SJSA1 (cell line): ENCODE measurements around the gene DCAF4. TPM values are rescaled to one million over a fixed set of nuclear protein-coding genes. Genes with fewer than 3 reads are reported as not detected.
A peak's percentile ranks its signal among the peaks of the same experiment; 100 is the strongest.
"Not testable (repeated sequence)": the region's sequence is repeated elsewhere in the genome, so short reads cannot be mapped to it uniquely, and the experiment has no call there.

Source experiments
- DNase-seq, 2 experiments: peaks; one replicate each; pipeline ENCODE4 v3.0.0-alpha.2; 2015 to 2020; ENCODE audit warnings: low spot score in 2 of 2, low read depth in 1 of 2
- H3K27ac ChIP-seq: fragments of 250-450 bp; sonication (Bioruptor Pico); 2 replicates; pipeline ENCODE4 v1.5.1; 2020; ENCODE audit warnings: mild to moderate bottlenecking, moderate library complexity
- H3K27me3 ChIP-seq: fragments of 250-450 bp; sonication (Bioruptor Pico); replicated peaks from 2 replicates; pipeline ENCODE4 v1.5.1; 2020; ENCODE audit warnings: mild to moderate bottlenecking, moderate library complexity
- H3K36me3 ChIP-seq: fragments of 250-450 bp; sonication (Bioruptor Pico); 2 replicates; pipeline ENCODE4 v1.5.1; 2020; ENCODE audit warnings: mild to moderate bottlenecking
- H3K4me1 ChIP-seq: fragments of 250-450 bp; sonication (Bioruptor Pico); replicated peaks from 2 replicates; pipeline ENCODE4 v1.6.1; 2021; ENCODE audit warnings: mild to moderate bottlenecking
- H3K4me3 ChIP-seq: fragments of 250-450 bp; sonication (Bioruptor Pico); 2 replicates; pipeline ENCODE4 v1.5.1; 2020; ENCODE audit warnings: mild to moderate bottlenecking
- H3K9me3 ChIP-seq: fragments of 250-450 bp; sonication (Bioruptor Pico); replicated peaks from 2 replicates; pipeline ENCODE4 v1.5.1; 2020; ENCODE audit warnings: mild to moderate bottlenecking
- total RNA-seq: library from RNA; depleted of rRNA; stranded (reverse); fragments of >200 nt; shearing (Covaris generic); gene quantifications from 2 replicates; pipeline ENCODE4 v1.2.3, GENCODE V29; 2014

Gene DCAF4
- total RNA-seq, 1 experiment from 2014 or later: 24.2 TPM

DNA sequence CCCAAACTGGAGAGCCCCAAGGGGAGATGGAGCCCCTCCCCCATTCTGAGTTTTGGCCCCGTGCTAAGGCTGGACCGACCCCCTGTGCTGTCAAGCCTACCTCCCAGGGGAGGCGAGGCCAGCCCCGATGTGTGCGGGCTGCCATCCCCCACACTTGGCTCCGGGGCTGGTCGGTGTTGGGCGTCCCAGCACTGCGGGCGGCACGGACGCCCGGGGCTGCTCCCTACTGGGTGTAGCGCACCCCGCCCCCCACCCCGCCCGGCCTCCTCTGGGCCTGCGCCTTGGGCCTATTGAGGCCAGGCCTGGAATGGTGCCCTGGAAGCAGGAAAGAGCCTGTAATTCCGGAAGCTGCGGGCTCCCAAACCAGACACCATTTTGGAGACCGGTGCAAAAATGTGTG, 2.6 kb downstream of the DCAF4 start:
- no peak for DNase-seq
- H3K27me3 ChIP-seq: no peaks in the 10 kb centered on the region

DNA sequence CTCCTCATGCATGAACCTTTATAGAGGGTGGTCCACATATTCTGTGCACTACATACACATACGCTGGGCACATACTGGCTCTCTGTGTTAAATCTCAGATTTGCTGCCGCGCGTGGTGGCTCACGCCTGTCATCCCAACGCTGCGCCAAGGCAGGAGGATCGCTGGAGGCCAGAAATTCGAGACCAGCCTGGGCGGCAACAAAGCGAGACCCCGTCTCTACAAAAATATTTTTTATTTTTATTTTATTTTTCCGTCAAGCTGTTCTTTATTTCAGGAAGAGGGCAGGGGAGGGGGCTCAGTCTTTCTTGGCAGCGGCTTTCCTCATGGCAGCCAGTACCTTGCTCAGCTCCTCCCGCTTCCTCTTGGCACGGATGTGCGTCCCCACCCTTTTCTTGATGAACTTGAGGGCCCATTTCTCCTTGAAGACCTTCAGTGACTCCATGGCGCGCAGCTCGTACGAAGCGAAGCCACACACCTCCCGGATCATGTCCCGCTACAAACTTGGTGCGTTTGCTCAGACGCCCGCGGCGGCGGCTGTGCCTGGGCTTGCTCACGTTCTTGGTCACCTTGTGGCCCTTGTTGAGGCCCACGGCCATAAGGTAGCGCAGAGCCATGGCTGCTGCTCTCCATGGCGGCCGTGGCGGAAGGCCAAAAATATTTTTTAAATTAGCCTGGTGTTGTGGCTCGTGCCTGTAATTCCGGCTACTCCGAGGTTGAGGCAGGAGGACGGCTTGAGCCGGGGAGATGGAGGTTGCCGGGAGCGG, 3.2 kb downstream of the DCAF4 start:
- Histone ChIP-seq H3K36me3 (peaks cover 6% of the 10 kb centered on the region), H3K27me3 (no peaks in the 10 kb centered on the region), H3K27ac (no peak overlapping the region), H3K4me3 (no peak overlapping the region), H3K4me1 (peaks cover 10% of the 10 kb centered on the region), H3K9me3 (no peaks in the 10 kb centered on the region)
- no peak for DNase-seq

More for the DNA sequence above, 2.6 kb downstream of the DCAF4 start:
- H3K4me1 ChIP-seq: peaks cover 10% of the 10 kb centered on the region
- H3K4me3 ChIP-seq: no peak overlapping the region
- no peak overlapping the region for H3K27ac ChIP-seq
- H3K9me3 ChIP-seq: no peaks in the 10 kb centered on the region
- peaks cover 6% of the 10 kb centered on the region for H3K36me3 ChIP-seq

DNA sequence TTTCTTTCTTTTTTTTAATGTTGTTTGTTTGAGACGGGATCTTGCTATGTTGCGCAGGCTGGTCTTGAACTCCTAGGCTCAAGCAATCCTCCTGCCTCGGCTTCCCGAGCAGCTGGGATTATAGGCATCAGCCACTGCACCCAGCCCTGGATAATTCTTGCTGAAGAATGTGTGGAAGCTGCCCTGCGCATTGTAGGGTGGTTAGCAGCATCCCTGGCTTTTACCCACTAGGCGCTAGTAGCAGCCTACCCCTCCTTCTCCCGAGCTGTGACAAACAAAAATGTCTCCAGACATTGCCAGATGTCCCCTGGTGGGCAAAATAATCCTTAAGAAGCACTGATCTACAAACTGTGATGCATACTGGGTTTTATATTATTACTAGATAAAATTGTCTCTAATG, 6.6 kb downstream of the DCAF4 start:
- no peak overlapping the region for H3K27ac ChIP-seq
- no peak overlapping the region for H3K4me3 ChIP-seq
- DNase-seq: no peak
- H3K4me1 ChIP-seq: no peaks in the 10 kb centered on the region
- H3K36me3 ChIP-seq: peaks cover 1% of the 10 kb centered on the region
- no peaks in the 10 kb centered on the region for H3K27me3 ChIP-seq
- H3K9me3 ChIP-seq: no peaks in the 10 kb centered on the region

DNA sequence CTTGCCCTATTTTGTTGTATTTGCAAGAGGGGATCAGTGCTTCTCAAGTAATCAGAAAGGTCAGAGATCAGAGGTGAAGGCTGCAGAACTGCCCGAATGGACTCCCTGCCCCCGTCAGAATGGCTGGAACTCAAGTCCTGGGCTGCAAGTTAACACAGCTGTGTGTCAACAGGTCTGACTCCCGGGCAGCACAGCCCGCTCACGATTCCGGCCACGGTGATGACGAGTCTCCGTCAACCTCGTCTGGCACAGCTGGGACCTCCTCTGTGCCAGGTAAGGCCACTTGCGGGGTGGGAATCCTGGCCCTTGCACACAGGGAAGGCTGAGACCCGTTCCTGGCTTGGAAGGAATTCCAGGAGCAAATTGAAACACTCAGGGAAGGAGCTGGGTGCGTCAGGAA, 13.4 kb downstream of the DCAF4 start:
- peaks cover 47% of the 10 kb centered on the region for H3K36me3 ChIP-seq
- H3K27me3 ChIP-seq: no peaks in the 10 kb centered on the region
- no peak overlapping the region for H3K27ac ChIP-seq
- H3K9me3 ChIP-seq: no peaks in the 10 kb centered on the region
- H3K4me1 ChIP-seq: no peaks in the 10 kb centered on the region
- no peak for DNase-seq
- no peak overlapping the region for H3K4me3 ChIP-seq

DNA sequence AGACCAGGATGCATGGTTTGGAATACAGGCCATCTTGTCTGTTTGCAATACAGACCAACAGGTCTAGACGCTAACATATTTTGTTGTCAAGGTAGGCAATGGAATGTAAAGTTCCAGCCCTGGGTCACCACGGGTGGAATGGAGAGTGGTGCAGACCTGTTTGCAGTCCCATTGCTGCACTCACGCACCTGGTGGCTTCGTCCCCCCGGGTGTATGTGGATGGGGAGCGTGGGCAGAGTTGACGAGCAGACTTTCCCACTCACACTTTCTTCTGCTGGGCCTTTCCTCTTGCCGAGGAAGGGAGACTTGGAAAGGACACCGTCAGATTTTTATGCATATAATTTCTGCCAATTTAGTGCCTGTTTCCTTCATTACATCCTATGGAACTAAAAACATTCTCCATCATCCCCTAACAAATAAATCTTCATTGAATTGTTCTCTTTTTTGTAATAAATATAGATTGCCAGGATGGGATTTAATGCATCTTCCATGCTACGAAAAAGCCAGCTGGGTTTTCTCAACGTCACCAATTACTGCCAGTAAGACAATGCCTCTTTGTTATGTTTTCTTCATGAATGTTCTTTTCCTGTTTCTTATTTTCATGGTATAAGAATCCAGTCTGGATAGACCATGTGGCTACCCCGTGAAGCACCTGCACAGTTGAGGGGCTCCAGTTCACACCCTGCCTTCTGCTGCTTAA, 15.2 kb downstream of the DCAF4 start:
- Histone ChIP-seq H3K4me3 (no peak overlapping the region), H3K27me3 (no peaks in the 10 kb centered on the region), H3K27ac (no peak overlapping the region), H3K4me1 (no peaks in the 10 kb centered on the region; the same call in 1 of the 2 replicates), H3K36me3 (peaks cover 52% of the 10 kb centered on the region), H3K9me3 (no peaks in the 10 kb centered on the region)
- DNase-seq: no peak

DNA sequence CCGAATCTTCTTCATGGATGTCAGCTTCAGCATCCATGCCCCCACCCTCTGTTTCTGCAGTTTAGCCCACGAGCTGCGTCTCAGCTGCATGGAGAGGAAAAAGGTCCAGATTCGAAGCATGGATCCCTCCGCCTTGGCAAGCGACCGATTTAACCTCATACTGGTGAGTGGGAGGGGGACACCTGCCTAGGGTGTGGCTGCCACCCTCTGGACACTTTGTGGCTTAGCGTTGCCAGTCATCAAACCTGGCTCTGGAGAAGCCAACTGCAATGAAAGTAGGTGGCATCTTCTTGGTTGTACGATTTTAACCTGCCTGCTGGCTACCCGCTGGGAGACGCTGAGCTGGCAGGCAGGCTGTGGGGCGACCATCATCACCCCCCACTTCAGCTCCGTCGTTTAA, 16.7 kb downstream of the DCAF4 start:
- no peaks in the 10 kb centered on the region for H3K27me3 ChIP-seq
- H3K36me3 ChIP-seq: peaks cover 63% of the 10 kb centered on the region
- H3K4me1 ChIP-seq: peaks cover 4% of the 10 kb centered on the region; the same call in 1 of the 2 replicates
- H3K9me3 ChIP-seq: no peaks in the 10 kb centered on the region
- DNase-seq: no peak
- no peak overlapping the region for H3K27ac ChIP-seq
- H3K4me3 ChIP-seq: no peak overlapping the region

DNA sequence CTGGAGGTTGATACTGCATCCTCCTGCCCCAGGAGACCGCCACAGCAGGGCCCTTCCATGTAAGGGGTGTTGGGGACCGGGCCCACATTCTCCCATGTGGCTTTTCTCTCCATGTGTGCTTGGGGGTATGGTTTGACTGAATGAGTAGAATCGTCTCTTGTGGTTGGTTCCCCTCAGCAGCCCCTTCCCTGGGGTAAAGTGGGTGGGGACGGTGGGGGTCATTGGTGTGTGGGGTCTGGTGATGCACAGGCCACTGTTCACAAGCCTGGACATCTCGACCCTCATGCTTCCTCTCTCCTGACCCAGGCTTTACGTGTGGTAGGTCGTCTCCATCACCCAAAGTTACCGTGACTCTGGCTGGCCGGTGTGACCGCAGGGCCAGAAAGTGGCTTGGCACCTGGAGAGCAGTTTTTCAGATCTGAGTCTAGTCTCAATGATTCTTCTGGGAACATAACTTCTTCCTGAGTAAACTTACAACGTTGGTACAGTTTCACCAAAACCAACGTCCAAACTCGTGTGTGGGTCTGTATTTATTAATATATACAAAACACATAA, 17.7 kb downstream of the DCAF4 start:
- Histone ChIP-seq H3K27ac (no peak overlapping the region), H3K27me3 (no peaks in the 10 kb centered on the region), H3K9me3 (no peaks in the 10 kb centered on the region), H3K4me3 (no peak overlapping the region), H3K36me3 (peaks cover 66% of the 10 kb centered on the region), H3K4me1 (peaks cover 4% of the 10 kb centered on the region; the same call in 1 of the 2 replicates)
- no peak for DNase-seq

DNA sequence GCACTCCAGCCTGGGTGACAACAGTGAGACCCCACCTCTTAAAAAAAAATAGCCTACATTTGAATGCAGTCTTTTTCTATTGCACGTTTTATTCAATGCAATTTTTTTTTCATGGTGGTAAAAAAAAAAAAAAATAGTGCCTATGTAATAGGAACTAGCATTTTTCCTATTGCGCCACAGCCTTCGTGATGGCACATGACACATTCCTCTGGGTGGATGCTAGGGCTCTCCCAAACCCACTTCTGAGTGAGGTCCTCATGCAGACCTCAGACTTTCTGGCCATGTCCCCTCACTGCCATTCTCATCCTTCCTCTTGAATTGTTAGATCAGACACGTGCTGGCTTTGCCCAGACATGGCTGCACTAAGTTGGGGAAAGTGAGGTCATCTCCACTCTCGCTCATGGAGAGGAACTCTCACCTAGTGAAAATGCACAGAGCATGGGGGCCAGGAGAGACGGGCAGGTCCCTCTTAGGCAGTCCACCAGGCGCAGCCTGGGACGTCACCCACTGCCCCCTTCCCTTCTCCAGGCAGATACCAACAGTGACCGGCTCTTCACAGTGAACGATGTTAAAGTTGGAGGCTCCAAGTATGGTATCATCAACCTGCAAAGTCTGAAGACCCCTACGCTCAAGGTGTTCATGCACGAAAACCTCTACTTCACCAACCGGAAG, 19.2 kb downstream of the DCAF4 start:
- no peak for DNase-seq
- Histone ChIP-seq H3K27ac (no peak overlapping the region), H3K9me3 (no peaks in the 10 kb centered on the region), H3K4me1 (peaks cover 4% of the 10 kb centered on the region; the same call in 1 of the 2 replicates), H3K27me3 (no peaks in the 10 kb centered on the region), H3K36me3 (peaks cover 59% of the 10 kb centered on the region), H3K4me3 (no peak overlapping the region)

DNA sequence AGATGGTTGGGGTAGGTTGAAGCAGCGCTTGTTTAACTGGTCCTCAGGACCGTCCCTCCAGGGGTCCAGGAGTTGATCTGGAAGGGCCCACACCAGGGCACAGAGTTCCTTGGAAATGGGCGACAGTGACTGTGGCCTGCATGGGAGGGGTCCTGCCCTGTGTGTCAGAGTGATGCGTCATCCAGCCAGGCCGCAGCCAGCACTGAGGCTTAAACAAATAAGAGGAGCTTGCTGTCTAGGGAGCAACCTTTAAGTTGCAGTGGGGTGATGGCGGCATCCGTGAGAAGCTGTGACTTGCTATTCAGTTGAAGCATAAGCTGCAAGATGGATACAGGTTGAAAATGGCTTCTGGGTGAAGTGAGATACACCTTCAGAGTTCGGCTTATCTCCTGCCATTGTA, 20.2 kb downstream of the DCAF4 start:
- H3K4me3 ChIP-seq: no peak overlapping the region
- DNase-seq: no peak
- no peaks in the 10 kb centered on the region for H3K27me3 ChIP-seq
- H3K36me3 ChIP-seq: peaks cover 51% of the 10 kb centered on the region
- H3K4me1 ChIP-seq: peaks cover 4% of the 10 kb centered on the region; the same call in 1 of the 2 replicates
- H3K9me3 ChIP-seq: no peaks in the 10 kb centered on the region
- no peak overlapping the region for H3K27ac ChIP-seq

DNA sequence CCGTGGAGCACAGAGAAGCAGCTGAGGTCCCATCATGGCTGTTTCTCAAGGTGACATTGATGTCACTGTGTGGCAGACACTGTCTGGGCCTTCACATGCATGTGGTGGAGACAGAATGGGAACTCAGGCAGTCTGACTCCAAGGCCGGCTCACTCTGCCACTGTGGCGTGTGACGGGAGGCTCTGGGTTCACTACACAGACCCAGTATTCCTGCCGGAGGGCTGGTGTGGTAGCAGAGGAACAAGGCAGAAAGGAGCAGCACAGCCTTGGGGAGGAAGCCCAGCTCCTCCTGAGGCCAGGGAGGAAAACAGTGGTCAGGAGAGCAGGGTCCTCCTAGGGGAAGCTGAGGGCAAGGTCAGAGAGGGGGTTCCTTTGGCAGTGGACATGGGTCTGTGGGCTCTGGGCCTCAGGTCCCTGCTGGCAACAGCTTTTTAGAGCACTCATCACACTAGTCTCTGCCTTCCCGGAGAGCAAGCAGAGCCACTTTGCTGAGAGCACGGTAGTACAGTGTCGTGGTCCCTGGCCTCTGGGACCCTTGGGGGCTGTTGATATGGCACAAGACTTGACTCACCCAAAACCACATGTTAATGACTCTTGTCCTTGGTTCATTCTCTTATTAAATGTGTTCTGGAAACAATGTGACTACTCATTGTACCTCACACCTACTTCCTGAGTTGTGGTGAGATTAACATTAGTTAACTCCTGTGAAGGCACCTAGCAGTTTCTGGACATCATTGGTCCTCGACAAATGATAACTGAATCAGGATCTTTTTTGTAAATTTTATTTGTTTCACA, 21.3 kb downstream of the DCAF4 start:
- H3K27me3 ChIP-seq: no peaks in the 10 kb centered on the region
- H3K9me3 ChIP-seq: no peaks in the 10 kb centered on the region
- no peak for DNase-seq
- no peak overlapping the region for H3K27ac ChIP-seq
- peaks cover 4% of the 10 kb centered on the region; the same call in 1 of the 2 replicates for H3K4me1 ChIP-seq
- peaks cover 43% of the 10 kb centered on the region for H3K36me3 ChIP-seq
- H3K4me3 ChIP-seq: no peak overlapping the region

DNA sequence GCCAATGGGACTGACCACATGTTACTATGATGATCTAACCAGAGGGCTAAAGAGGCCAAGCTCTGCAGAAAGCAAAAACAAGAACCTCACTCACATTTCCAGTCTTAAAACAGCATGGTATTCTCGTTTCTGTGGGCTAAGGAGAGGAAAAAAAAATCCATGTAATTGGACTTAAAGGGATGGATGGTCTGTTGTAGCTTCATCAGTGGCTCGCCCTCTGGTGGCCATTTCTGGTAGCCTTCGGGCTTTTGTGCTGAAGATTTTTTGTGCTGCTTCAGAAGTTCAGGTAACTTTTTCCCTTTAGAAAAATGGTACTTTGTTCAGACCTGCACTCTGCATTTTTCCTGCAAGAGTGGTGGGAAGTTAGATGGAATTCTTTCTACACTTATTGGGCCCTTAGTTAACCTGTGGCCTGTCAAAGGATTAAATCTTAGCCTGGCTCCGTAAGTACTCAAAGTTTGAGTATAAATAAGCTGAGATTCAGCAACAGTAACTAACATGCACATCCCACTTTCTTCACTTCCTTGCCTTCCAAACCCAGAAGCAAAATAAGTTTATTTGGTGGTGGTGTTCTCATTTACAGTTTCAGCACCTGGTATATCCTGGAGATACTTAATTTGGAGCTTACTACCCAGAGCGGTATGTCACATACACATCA, 22.3 kb downstream of the DCAF4 start:
- H3K27ac ChIP-seq: no peak overlapping the region
- peaks cover 4% of the 10 kb centered on the region; the same call in 1 of the 2 replicates for H3K4me1 ChIP-seq
- H3K4me3 ChIP-seq: no peak overlapping the region
- H3K36me3 ChIP-seq: peaks cover 32% of the 10 kb centered on the region
- H3K9me3 ChIP-seq: no peaks in the 10 kb centered on the region
- peak; percentile 42 to 63 for DNase-seq
- no peaks in the 10 kb centered on the region for H3K27me3 ChIP-seq

DNA sequence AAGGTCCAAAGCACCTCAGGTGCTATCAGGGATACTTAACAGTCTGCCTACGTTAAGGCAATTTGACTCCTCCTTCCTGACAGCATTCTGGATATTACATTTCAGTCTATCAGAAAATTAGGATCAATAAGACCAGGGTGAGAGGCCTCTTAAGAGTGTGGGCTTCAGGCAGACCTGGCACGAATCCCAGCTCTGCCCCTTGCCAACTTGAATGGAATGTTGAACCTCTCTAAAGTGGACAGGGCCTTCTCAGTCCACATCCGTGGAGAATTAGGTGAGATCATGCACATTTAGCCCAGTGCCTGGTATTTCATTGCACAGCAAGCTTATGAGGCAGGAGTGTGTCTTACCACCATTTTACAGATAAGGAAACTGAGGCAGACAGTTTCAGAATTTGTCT, 25.9 kb downstream of the DCAF4 start:
- peaks cover 26% of the 10 kb centered on the region for H3K36me3 ChIP-seq
- DNase-seq: no peak
- H3K4me3 ChIP-seq: no peak overlapping the region
- H3K9me3 ChIP-seq: no peaks in the 10 kb centered on the region
- H3K27me3 ChIP-seq: no peaks in the 10 kb centered on the region
- H3K27ac ChIP-seq: no peak overlapping the region
- H3K4me1 ChIP-seq: no peaks in the 10 kb centered on the region

DNA sequence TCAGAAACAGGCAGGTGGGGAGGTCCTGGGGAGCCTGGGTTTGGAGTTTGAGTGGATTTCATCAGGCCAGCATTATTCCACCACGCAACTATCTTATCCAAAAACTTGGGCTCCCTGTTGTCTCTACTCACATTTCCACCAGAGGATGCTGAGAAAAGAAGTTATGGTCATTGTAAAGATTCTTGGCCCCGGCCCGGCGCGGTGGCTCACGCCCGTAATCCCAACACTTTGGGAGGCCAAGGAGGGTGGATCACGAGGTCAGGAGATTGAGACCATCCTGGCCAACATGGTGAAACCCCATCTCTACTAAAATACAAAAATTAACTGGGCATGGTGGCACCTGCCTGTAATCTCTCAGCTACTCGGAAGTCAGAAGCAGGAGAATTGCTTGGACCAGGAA, 30.5 kb downstream of the DCAF4 start:
- not testable (repeated sequence) for H3K27ac ChIP-seq, H3K4me3 ChIP-seq, H3K4me1 ChIP-seq, H3K27me3 ChIP-seq, DNase-seq, H3K9me3 ChIP-seq
- H3K36me3 ChIP-seq: peaks cover 21% of the 10 kb centered on the region
